Liver (tissue), 9 donors: ENCODE results near the gene SH2D5. TPM values are rescaled to one million over a fixed set of nuclear protein-coding genes. Genes with fewer than 3 reads are reported as not detected.

ENCODE experiments used
- DNase-seq: peaks from one replicate; pipeline ENCODE4 v3.0.0-alpha.2; 2017; ENCODE audit warnings: low spot score
- H3K27ac ChIP-seq, 2 donors: one replicate each; pipeline ENCODE4 v1.7.0; 2013; ENCODE audit warnings: inconsistent platforms in 2 of 2, low read length in 2 of 2, control low read depth in 1 of 2, low read depth in 1 of 2, mild to moderate bottlenecking in 1 of 2
- H3K27me3 ChIP-seq, 4 donors: one replicate each; pipeline versions ENCODE4 v1.6.1 to v1.7.0; 2013; ENCODE audit warnings: low read length in 3 of 4, inconsistent platforms in 1 of 4, mild to moderate bottlenecking in 1 of 4, moderate library complexity in 1 of 4; ENCODE audit not compliant: control insufficient read depth in 4 of 4, insufficient read depth in 4 of 4
- H3K36me3 ChIP-seq, 4 donors: one replicate each; pipeline versions ENCODE4 v1.6.1 to v1.7.0; 2013; ENCODE audit warnings: low read length in 3 of 4, mild to moderate bottlenecking in 3 of 4, low read depth in 1 of 4, moderate library complexity in 1 of 4; ENCODE audit not compliant: control insufficient read depth in 4 of 4, insufficient read depth in 3 of 4
- H3K4me1 ChIP-seq, 4 donors: one replicate each; pipeline versions ENCODE4 v1.6.1 to v1.7.0; 2013; ENCODE audit warnings: low read length in 3 of 4, mild to moderate bottlenecking in 3 of 4, moderate library complexity in 1 of 4; ENCODE audit not compliant: control insufficient read depth in 4 of 4, insufficient read depth in 4 of 4
- H3K4me3 ChIP-seq, 3 donors: one replicate each; pipeline versions ENCODE4 v1.6.1 to v1.7.0; 2013; ENCODE audit warnings: low read length in 3 of 3, control low read depth in 1 of 3, low read depth in 1 of 3, mild to moderate bottlenecking in 1 of 3
- H3K9ac ChIP-seq, 2 donors: one replicate each; pipeline ENCODE4 v1.7.0; 2013; ENCODE audit warnings: low read length in 2 of 2, mild to moderate bottlenecking in 2 of 2, moderate library complexity in 2 of 2, control low read depth in 1 of 2, low read depth in 1 of 2
- H3K9me3 ChIP-seq, 4 donors: one replicate each; pipeline versions ENCODE4 v1.6.1 to v1.7.0; 2013; ENCODE audit warnings: low read length in 3 of 4; ENCODE audit not compliant: control insufficient read depth in 4 of 4
- EGR1 ChIP-seq, 2 donors: IDR thresholded peaks; 2 replicates each; pipeline ENCODE4 v1.6.1; 2016 to 2018; ENCODE audit warnings: antibody characterized with exemption in 2 of 2, low read depth in 2 of 2
- FOXA1 ChIP-seq: IDR thresholded peaks from 2 replicates; pipeline ENCODE4 v1.6.1; 2016; ENCODE audit warnings: antibody characterized with exemption
- FOXA2 ChIP-seq: IDR thresholded peaks from 2 replicates; pipeline ENCODE4 v1.6.1; 2016; ENCODE audit warnings: antibody characterized with exemption
- GABPA ChIP-seq, 2 donors: IDR thresholded peaks in 1 of 2; conservative IDR thresholded peaks in 1 of 2; 2 replicates each; pipeline ENCODE4 v1.6.1; 2016; ENCODE audit warnings: antibody characterized with exemption in 2 of 2, mild to moderate bottlenecking in 1 of 2, moderate library complexity in 1 of 2
- HNF4A ChIP-seq, 2 donors: conservative IDR thresholded peaks; 2 replicates each; pipeline ENCODE4 v1.6.1; 2016; ENCODE audit warnings: antibody characterized with exemption in 2 of 2, mild to moderate bottlenecking in 2 of 2
- HNF4G ChIP-seq: IDR thresholded peaks from 2 replicates; pipeline ENCODE4 v1.6.1; 2016; ENCODE audit warnings: antibody characterized with exemption
- JUND ChIP-seq, 2 donors: IDR thresholded peaks; 2 replicates each; pipeline ENCODE4 v1.6.1; 2016; ENCODE audit warnings: antibody characterized with exemption in 2 of 2
- NR2F2 ChIP-seq: IDR thresholded peaks from 2 replicates; pipeline ENCODE4 v1.6.1; 2016; ENCODE audit warnings: antibody characterized with exemption
- RAD21 ChIP-seq, 2 donors: IDR thresholded peaks; 2 replicates each; pipeline ENCODE4 v1.6.1; 2016; ENCODE audit warnings: antibody characterized with exemption in 2 of 2, mild to moderate bottlenecking in 2 of 2
- RXRA ChIP-seq, 2 donors: IDR thresholded peaks; 2 replicates each; pipeline ENCODE4 v1.6.1; 2017 to 2018; ENCODE audit warnings: antibody characterized with exemption in 2 of 2, mild to moderate bottlenecking in 1 of 2
- SP1 ChIP-seq: IDR thresholded peaks from 2 replicates; pipeline ENCODE4 v1.6.1; 2018; ENCODE audit warnings: antibody characterized with exemption, mild to moderate bottlenecking
- TAF1 ChIP-seq: conservative IDR thresholded peaks from 2 replicates; pipeline ENCODE4 v1.6.1; 2016; ENCODE audit warnings: antibody characterized with exemption, mild to moderate bottlenecking
- YY1 ChIP-seq: IDR thresholded peaks from 2 replicates; pipeline ENCODE4 v1.6.1; 2016; ENCODE audit warnings: antibody characterized with exemption, mild to moderate bottlenecking
- WGBS: extraction: QIAGEN DNeasy Blood & Tissue Kit; methylation state at CpG from one replicate; pipeline ENCODE4 v1.1.7; 2013; 5-methylcytosine and 5-hydroxymethylcytosine counted together
- polyA plus RNA-seq, 2 donors: library from polyadenylated mRNA; stranded (reverse) in 1 of 2; unstranded in 1 of 2; fragments of 200-250 nt in 1 of 2; fragments of >200 nt in 1 of 2; fragmentation: Nextera tagmentation in 1 of 2; extraction: Ambion mirVana in 1 of 2; gene quantifications; one replicate each; pipeline versions ENCODE4 v1.2.1 to v1.2.3, GENCODE V29; 2013 to 2015
- total RNA-seq, 2 donors: library from RNA; depleted of rRNA; stranded (reverse); fragments of >200 nt; gene quantifications; one replicate each; pipeline ENCODE4 v1.2.3, GENCODE V29; 2014
- TF ChIP-seq, protein P1 (sequence below): IDR thresholded peaks from 2 replicates; pipeline ENCODE4 v1.6.1; 2016; ENCODE audit warnings: antibody characterized with exemption, mild to moderate bottlenecking
- TF ChIP-seq, protein P2 (sequence below): IDR thresholded peaks from 2 replicates; pipeline ENCODE4 v1.6.1; 2016; ENCODE audit warnings: antibody characterized with exemption
- TF ChIP-seq, protein P3 (sequence below): fragments of 150-350 bp; IDR thresholded peaks from 2 replicates; pipeline ENCODE4 v1.5.1; 2017; ENCODE audit warnings: improper control_type of control experiment, low read depth, low read length; ENCODE audit not compliant: missing input control
- TF ChIP-seq, protein P4 (sequence below): IDR thresholded peaks from 2 replicates; pipeline ENCODE4 v1.6.1; 2016; ENCODE audit warnings: antibody characterized with exemption
- TF ChIP-seq, protein P5 (sequence below): IDR thresholded peaks from 2 replicates; pipeline ENCODE4 v1.6.1; 2016; ENCODE audit warnings: antibody characterized with exemption
- donor health status: healthy.
- donor health status: healthy.
- donor health status: healthy.
- donor health status: healthy.
- donor health status: healthy.

The SH2D5 gene
- total and polyA plus RNA-seq, 4 donors, result 0.05 TPM; not detected in 3

DNA sequence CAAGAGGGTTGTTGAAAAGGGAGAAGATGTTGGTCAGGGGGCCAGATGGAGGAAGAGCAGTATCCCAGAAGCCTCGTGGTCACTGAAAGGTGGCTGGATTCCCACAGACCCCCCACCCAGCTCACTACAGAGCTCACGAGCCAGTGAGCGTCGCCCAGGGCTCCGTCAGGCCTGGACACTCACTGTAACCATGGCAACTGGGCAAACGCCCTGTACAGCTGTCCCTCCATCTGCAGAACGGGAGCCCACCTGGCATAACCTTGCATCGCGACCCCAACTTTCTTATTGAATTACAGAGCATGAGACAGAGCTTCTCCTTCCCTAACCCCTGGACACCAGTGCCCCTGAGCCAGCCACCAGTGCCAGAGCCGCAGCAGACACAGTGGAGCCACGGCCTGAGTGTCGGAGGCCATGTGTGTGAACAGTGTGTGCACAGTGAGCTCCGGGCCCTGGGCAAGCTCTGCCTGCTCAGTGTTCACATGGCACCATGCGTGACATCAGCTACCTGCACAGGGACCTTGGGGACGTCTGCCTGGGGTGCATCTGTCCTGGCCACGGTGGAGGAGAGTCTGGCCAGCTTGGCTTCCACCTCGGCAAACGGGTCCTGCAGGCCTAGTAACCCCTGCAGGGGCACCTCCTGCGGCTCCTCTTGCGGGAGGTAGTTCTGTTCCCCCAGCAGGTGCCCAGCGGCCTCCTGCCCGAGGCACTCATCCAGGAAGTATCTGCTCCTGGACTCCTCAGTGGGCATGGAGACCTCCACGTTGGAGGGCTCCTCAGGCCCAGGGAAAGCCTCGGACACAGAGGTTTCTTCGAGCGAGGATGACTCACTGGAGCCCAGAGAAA, 45.4 kb downstream of the SH2D5 start:
- Histone ChIP-seq H3K4me1 (no peaks in the 10 kb centered on the region), H3K27ac (no peak overlapping the region), H3K4me3 (no peak overlapping the region), H3K9ac (no peak overlapping the region), H3K9me3 (no peaks in the 10 kb centered on the region), H3K36me3 (no peaks in the 10 kb centered on the region), H3K27me3 (no peaks in the 10 kb centered on the region)
- 89% methylated on average over 26 of the region's 26 CpGs for WGBS
- no peak for DNase-seq
- no peak for TF ChIP-seq FOXA1
- TF ChIP-seq YY1, result no peak
- no peak for TF ChIP-seq GABPA (IDR thresholded peaks at IDR 0.05 in 1 of 2, conservative IDR thresholded peaks at IDR 0.05 in 1 of 2)
- no peak for TF ChIP-seq NR2F2
- TF ChIP-seq, protein P1, sequence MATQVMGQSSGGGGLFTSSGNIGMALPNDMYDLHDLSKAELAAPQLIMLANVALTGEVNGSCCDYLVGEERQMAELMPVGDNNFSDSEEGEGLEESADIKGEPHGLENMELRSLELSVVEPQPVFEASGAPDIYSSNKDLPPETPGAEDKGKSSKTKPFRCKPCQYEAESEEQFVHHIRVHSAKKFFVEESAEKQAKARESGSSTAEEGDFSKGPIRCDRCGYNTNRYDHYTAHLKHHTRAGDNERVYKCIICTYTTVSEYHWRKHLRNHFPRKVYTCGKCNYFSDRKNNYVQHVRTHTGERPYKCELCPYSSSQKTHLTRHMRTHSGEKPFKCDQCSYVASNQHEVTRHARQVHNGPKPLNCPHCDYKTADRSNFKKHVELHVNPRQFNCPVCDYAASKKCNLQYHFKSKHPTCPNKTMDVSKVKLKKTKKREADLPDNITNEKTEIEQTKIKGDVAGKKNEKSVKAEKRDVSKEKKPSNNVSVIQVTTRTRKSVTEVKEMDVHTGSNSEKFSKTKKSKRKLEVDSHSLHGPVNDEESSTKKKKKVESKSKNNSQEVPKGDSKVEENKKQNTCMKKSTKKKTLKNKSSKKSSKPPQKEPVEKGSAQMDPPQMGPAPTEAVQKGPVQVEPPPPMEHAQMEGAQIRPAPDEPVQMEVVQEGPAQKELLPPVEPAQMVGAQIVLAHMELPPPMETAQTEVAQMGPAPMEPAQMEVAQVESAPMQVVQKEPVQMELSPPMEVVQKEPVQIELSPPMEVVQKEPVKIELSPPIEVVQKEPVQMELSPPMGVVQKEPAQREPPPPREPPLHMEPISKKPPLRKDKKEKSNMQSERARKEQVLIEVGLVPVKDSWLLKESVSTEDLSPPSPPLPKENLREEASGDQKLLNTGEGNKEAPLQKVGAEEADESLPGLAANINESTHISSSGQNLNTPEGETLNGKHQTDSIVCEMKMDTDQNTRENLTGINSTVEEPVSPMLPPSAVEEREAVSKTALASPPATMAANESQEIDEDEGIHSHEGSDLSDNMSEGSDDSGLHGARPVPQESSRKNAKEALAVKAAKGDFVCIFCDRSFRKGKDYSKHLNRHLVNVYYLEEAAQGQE, result no peak
- no peak for TF ChIP-seq EGR1 (IDR thresholded peaks at IDR 0.05; ENCODE audit: low read depth in 2 of 2)
- TF ChIP-seq, protein P2, sequence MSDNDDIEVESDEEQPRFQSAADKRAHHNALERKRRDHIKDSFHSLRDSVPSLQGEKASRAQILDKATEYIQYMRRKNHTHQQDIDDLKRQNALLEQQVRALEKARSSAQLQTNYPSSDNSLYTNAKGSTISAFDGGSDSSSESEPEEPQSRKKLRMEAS, result no peak
- TF ChIP-seq, protein P3, sequence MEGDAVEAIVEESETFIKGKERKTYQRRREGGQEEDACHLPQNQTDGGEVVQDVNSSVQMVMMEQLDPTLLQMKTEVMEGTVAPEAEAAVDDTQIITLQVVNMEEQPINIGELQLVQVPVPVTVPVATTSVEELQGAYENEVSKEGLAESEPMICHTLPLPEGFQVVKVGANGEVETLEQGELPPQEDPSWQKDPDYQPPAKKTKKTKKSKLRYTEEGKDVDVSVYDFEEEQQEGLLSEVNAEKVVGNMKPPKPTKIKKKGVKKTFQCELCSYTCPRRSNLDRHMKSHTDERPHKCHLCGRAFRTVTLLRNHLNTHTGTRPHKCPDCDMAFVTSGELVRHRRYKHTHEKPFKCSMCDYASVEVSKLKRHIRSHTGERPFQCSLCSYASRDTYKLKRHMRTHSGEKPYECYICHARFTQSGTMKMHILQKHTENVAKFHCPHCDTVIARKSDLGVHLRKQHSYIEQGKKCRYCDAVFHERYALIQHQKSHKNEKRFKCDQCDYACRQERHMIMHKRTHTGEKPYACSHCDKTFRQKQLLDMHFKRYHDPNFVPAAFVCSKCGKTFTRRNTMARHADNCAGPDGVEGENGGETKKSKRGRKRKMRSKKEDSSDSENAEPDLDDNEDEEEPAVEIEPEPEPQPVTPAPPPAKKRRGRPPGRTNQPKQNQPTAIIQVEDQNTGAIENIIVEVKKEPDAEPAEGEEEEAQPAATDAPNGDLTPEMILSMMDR, result no peak
- TF ChIP-seq RAD21 (IDR thresholded peaks at IDR 0.05), result no peak
- TF ChIP-seq, protein P4, sequence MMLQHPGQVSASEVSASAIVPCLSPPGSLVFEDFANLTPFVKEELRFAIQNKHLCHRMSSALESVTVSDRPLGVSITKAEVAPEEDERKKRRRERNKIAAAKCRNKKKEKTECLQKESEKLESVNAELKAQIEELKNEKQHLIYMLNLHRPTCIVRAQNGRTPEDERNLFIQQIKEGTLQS, result no peak
- no peak for TF ChIP-seq HNF4G
- TF ChIP-seq TAF1, result no peak
- no peak for TF ChIP-seq JUND (IDR thresholded peaks at IDR 0.05)
- no peak for TF ChIP-seq RXRA (IDR thresholded peaks at IDR 0.05)
- no peak for TF ChIP-seq SP1
- no peak for TF ChIP-seq FOXA2
- TF ChIP-seq, protein P5, sequence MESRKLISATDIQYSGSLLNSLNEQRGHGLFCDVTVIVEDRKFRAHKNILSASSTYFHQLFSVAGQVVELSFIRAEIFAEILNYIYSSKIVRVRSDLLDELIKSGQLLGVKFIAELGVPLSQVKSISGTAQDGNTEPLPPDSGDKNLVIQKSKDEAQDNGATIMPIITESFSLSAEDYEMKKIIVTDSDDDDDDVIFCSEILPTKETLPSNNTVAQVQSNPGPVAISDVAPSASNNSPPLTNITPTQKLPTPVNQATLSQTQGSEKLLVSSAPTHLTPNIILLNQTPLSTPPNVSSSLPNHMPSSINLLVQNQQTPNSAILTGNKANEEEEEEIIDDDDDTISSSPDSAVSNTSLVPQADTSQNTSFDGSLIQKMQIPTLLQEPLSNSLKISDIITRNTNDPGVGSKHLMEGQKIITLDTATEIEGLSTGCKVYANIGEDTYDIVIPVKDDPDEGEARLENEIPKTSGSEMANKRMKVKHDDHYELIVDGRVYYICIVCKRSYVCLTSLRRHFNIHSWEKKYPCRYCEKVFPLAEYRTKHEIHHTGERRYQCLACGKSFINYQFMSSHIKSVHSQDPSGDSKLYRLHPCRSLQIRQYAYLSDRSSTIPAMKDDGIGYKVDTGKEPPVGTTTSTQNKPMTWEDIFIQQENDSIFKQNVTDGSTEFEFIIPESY, result no peak
- TF ChIP-seq HNF4A (conservative IDR thresholded peaks at IDR 0.05), result no peak
